Middle frontal gyrus (tissue), 1 donor: ENCODE results near the gene SFMBT1.

ENCODE experiments used
- DNase-seq: peaks from one replicate; pipeline ENCODE4 v3.0.0-alpha.2; 2015; ENCODE audit warnings: low spot score; ENCODE audit errors: extremely low spot score

SFMBT1 gene

DNA sequence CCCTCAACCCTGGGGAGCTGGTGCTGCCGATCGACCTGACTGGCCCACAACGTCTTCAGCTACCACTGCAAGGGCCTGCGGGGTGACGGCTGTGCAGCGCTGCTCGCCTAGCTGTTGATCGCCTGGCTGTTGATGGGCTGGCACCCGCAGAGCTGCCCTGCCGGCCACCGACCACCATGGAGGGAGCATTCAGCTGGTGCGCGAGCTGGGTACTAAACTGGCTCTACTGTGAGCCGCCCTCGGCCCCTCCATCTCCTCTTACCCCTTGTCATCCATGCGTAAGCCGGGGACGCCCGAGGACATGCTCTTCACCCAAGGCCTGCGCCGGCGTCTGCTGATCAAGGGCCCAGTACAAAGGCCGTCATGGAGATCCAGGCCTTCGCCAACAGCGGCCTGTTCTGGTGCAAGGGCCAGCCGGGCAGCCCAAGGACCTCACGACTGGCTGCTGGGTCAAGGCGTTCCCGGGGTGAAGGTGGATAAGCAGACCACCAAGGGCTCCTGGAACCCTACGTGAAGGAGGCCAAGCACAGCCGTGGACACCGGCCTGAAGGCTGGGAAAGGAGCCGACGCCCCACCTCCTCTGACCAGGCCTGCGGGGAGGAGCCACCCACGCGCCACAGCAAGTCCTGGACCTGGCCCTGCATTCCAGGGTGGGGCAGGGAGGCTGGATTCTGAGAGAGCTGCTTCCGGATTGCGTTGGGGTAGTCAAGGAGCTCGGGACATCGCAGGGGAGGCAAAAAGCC lies 46.9 kb downstream of the SFMBT1 start:
- no peak for DNase-seq

DNA sequence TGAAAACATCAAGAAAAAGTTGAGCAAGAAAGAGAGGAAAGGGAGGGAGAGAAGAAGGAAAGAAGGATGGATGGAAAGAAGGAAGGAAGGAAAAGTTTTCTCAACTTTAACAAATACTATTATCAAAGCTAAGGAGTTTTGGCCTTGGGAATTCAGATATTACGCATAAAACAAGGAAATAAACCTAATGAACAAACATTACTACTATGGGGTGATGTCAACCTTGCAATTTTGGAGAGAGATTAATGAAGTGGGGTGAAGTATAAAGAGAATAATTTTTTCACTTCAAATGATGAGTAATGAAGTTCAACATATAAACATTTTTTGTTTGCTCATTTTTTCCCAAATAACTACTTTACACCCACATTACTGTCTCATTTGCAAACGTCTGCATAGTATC lies 55.2 kb downstream of the SFMBT1 start:
- no peak for DNase-seq

DNA sequence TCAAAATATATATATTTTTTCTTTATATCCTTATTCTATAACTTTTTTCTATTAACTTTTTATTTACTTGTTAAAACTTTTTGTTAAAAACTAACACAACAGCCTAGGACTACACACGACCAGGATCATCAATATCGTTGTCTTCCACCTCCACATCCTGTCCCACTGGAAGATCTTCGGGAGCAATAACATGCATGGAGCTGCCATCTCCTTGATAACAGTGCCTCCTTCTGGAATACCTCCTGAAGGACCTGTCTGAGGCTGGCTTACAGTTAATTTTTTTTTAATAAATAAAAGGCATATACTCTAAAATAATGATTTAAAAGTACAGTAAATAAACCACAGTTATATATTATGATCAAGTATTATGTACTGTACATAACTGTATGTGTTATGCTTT lies 58.9 kb downstream of the SFMBT1 start:
- no peak for DNase-seq

DNA sequence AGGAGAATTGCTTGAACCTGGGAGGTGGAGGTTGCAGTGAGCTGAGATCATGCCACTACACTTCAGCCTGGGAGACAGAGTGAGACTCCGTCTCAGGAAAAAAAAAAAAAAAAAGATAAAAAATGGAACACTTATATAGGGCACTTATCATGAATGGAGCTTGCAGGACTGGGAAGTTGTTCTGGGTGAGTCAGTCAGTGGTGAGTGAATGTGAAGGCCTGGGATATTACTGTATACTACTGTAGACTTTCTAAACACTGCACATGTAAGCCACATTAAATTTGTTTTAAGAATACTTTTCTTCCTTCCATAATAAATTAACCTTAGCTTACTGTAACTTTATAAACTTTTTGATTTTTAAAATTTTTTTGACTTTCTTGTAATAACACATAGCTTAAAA lies 59.8 kb downstream of the SFMBT1 start:
- DNase-seq = no peak

DNA sequence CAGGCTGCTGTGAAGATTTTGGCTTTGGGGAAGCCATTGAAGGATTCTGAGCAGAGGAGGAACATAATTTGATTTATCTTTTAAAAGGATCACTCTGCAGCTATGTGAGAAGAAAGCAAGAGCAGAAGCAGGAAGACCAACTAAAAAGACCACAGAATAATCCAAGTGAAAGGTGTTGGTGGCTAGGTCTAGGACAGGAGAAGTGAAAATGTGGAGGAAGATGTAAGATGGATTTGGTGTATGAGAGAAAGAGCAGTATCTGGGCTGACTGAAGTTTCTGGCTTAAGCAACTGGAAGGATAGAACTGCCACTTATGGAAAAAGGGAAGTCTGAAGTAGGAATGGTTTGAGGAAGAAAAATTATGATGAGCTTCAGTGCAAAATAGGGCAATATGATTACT lies 62.0 kb downstream of the SFMBT1 start:
- no peak for DNase-seq

DNA sequence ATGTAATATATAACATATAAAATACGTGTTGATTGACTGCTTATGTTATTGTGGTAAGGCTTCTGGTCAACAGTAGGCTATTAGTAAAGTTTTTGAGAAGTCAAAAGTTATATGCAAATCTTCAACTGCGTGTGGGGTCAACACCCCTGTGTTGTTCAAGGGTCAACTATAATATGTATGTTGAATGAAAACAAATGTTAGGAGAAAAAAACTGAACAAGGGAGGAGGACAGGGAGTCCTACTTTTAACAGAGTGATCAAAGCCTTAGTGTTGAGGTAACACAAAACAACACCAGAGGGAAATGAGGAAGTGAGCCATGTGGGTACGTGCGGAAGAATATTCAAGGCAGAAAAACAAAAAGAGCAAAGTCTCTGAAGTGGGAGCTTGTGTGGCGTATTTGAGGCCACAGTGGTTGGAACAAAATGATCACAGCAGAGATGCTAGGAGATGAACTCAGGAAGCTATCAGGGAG lies 62.5 kb downstream of the SFMBT1 start:
- DNase-seq = no peak

- no peak for DNase-seq
These were observed 63.0 kb downstream of the SFMBT1 start for GRCh38 chr3:52982839-52983238.

DNA sequence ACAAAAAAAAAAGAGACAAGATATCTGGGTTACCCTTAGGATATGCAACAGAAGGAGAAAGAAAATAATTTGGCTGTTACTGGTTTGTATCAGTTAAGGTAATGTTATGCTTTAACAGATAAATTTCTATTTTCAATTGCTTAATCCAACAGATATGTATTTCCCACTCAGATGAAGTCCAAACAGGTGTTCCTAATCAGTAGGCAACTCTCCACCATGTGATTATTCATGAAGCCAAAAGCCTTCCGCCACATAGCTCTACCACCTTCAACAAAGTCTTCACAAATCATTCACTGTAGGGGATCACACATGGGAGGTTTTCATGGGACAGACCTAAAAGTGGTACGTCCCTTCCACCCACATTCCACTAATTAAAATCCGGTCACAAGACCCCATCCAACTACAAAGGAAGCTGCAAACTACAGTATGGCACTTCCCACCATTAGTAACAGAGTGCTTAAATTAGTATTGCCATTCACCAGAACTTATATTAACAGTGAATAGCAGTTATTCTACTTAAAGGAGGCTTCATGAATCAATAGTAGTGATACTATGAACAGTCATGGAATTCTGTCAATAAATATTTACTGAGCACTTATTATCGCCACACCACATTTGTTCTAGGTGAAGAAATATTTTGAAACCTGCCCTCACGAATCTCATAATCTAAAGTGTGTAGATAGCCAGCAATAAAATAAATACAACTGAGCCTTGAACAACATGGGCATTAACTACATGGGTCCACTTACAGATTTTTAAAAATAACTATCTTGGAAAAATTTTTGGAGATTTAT lies 66.5 kb downstream of the SFMBT1 start:
- DNase-seq = no peak

DNA sequence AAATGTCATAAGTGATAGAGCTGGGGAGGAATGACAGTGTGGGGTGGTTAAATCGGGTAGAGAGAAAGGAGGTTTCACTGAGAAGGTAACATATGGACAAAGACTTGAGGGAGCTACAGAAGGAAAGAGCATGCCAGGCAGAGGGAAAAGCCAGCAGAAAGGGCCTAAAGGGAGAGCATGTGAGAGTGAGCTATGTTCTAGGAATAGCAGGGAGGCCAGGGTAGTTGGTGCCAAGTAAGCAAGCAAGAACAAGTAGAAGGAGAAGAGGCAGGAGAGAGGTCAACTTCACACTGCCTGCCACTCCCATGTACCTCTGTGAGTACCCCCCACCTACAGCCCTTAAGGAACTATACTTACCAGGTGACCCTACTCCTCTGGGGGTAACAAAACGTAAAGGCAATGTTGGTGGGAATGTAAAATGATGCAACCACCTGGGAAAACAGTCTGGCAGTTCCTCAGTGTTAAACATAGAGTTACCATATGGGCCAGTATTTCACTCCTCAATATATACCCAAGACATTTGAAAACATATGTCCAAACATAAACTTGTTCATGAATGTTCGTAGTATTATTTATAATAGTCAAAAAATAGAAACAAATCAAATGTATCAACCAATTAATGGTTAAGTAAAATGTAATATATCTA lies 67.6 kb downstream of the SFMBT1 start:
- DNase-seq = no peak

- no peak for DNase-seq
These were observed 72.1 kb downstream of the SFMBT1 start for GRCh38 chr3:52973806-52974205.

GRCh38 chr3:52971895-52972294 lies 74.0 kb downstream of the SFMBT1 start:
- DNase-seq = no peak

- DNase-seq = no peak
These were observed 78.5 kb downstream of the SFMBT1 start for GRCh38 chr3:52967398-52967797.

DNA sequence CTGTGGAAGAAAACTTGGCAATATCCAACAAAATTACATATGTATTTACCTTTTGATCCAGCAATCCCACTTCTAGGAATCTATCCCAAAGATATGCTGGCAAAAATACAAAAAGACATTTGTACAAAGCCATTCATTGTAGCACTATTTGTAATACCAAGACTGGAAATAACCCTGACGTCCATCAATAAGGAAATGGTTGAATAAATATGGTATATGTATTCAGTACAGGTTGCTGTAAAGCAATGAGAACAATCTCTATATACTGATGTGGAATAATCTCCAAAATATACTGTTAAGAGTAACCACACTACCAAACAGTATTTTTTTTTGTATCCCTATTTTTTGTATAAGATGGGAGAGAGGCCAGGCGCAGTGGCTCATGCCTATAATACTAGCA lies 83.7 kb downstream of the SFMBT1 start:
- DNase-seq = no peak

DNA sequence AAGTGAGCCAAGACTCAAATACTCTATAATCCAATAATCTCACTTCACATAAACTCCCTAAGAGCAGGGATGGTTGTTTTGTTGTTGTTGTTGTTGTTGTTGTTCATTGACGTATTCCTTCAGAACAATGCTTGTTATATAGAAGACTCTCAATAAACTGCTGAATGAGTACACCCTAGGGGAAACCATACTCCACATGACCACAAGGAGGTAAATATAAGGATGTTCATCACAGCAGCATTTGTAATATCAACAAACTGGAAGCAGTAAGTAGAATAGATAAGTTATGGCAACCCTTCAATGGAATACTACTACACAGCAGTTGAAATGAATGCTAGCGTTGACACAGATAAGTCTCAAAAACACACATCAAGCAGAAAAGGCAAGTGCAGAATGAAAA lies 86.1 kb downstream of the SFMBT1 start:
- DNase-seq = no peak

DNA sequence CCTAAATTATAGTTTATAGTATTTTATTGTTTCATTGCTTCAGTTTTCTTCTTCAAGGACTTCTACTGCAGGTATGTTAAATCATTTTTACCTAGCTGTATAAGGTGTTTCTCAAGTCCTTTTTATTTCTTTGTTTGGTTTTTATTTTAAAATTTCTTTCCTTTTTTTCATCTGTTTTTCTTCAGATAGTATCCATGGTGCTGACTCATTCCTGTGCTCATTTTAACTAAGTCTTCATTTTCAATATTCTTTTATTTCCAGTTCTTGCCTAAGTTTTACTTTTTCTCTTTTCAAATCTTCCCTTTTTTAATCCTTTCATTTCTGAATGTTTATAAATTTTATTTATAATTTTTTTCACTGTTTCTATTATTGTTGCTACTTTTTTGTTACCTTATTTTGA lies 106.3 kb downstream of the SFMBT1 start:
- DNase-seq = no peak

- peak; percentile 39 for DNase-seq
These were observed 111.0 kb downstream of the SFMBT1 start for GRCh38 chr3:52934630-52935530.

DNA sequence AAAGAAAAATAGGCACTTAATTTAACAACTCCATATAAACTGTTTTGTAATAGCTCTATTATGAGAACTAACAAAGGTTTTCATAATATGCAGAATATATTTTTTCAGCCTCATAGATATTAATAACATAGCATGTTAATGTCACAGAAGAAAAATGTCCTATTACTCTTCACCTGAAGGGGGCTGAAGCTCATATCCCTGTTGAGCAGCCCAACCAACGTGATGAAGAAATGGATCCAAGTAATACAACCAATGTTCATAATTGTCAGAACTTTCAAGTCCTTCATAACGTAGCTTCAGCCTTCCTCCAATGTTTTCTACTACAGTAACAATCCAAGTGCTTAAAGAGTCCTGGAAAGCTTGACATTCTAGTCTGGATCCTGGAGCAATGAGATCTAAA lies 114.0 kb downstream of the SFMBT1 start:
- no peak for DNase-seq

- DNase-seq = no peak
These were observed 114.5 kb downstream of the SFMBT1 start for GRCh38 chr3:52931328-52931727.

- DNase-seq = no peak
These were observed 115.1 kb downstream of the SFMBT1 start for GRCh38 chr3:52930748-52931147.

GRCh38 chr3:52926554-52926953 lies 119.3 kb downstream of the SFMBT1 start:
- no peak for DNase-seq
